ENCODE results near the gene HLCS.
A peak's percentile ranks its signal among the peaks of the same experiment; 100 is the strongest.
"Not testable (repeated sequence)": the region's sequence is repeated elsewhere in the genome, so short reads cannot be mapped to it uniquely, and the experiment has no call there.

HLCS gene

DNA sequence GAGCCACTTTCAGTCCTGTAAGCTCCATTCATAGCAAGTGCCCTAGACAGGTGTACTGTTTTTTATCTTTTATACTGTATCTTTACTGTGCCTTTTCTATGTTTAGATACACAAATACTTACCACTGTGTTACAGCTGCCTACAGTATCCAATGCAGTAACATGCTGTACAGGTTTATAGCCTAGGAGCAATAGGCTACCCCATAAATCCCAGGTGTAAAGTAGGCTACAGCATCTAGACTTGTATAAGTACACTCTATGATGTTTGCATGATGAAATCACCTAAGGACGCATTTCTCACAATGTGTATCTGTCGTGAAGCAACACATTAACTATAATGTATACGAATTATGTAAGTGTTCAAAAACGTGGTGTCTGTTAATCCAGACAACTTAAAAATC lies 10.7 kb downstream of the HLCS start:
- no peak for DNase-seq

GRCh38 chr21:36952331-36952730 lies 14.1 kb downstream of the HLCS start:
- DNase-seq, result not testable (repeated sequence)

- no peak for DNase-seq
These were observed 17.0 kb downstream of the HLCS start for GRCh38 chr21:36949171-36950141.

- no peak for DNase-seq
These were observed 17.8 kb downstream of the HLCS start for GRCh38 chr21:36948686-36949085.

DNA sequence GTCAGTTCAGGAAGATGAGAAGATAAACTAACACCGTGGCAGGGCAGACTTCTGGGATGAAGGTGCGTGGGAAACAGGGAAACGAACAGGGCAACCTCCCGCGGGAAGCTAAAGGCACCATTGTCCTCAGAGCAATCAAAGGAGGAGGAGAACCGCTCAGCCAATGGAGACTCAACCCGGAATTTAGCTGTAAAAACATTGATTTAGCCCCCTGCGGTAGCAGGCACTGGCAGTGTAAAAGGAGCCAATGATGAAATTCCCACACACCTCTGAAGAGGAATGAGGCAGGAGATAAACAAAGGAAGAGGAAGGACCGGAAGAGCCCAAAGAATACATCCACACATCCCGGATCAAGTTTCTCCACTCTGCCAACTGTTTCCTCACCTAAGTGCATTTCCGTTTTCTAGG lies 19.5 kb downstream of the HLCS start:
- DNase-seq, result no peak

DNA sequence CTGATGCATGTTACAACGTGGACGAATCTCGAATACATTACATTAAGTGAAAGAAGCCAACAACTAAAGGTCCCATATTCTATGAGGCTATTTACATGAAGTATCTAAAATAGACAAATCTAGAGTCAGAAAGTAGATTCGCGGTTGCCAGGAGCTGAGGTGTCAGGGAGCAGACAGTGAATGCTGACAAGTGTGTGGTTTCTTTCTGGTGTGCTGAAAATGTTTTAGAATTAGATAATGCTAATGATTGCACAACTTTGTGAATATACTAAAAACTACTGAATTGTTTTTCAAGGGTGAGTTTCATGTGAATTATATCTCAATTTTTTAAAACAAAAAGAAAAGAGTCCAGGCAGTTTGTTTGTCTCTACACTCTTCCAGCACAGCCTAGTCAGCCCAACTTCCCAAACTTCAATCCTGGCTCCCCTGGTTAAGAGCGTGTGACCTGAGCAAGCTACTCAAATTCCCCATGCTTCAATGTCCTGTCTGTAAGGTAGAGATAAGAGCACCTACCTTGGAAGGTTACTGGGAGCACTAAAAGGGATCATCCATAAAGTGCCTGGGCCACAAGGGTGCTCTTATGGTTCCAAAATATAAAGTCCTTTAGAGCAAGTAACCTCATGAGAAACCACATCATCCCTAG lies 20.9 kb downstream of the HLCS start:
- DNase-seq, result no peak

DNA sequence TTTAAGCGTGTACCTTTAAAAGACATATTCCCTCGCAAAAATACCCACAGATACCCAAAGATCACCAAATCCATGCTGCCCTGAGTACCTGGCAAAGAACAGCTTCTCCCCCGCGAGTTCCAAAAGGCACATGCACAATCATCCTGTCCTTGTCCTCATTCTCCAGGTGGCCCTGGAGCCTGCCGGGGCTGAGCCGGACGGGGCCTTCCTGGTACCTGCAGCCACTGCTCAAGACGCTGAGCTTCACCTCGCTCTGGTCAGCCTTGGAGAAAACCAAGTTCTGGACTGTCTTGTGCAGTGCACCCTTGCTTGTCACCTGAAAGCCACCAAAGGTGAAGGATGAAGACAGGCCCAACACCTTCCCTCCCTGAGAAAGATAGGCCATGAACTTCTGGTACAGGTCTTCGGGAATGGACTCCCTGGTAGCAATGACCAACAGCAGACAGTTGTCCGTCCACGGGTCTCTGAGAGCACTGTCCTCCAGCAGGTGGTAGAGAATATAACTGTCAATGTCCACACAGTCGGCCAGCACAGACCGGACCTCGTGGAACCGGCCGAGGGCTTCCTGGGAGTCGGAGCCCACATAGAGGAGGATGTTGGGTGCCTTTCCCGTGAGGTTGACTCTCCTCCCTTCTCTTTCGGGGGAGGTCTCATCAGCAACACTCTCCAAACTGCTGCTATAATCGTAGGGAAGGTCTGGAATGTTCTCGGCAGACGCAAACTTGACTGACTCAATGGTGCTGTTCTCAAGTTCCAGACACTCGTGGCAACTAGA lies 29.9 kb downstream of the HLCS start:
- DNase-seq, result no peak

DNA sequence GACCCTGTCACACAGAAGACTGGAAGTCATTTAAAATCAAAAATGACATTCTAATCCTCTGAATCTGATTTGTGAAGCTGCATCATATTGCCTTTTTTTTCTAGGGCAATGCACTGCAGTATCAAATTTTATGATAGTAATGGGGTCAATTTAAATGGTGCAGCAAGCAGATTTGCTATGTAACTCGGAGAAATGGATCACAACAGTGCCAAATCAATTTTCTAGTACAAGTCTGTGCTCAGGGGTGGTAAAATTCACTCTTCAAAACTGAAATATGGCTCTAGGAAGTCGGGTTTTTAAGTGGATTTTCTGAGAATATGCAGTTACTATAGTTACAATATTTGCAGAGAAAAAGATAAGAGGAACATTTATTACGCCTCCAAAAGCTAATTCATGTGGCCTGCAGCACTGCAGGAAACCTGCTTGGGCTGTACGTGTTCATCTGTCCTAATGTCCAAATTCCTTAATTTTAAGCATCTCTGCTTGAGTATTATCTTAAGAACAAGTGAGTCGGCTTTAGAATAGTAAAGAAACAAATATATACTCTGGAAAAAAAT lies 31.5 kb downstream of the HLCS start:
- no peak for DNase-seq

- DNase-seq, result no peak
These were observed 34.2 kb downstream of the HLCS start for GRCh38 chr21:36932161-36932816.

DNA sequence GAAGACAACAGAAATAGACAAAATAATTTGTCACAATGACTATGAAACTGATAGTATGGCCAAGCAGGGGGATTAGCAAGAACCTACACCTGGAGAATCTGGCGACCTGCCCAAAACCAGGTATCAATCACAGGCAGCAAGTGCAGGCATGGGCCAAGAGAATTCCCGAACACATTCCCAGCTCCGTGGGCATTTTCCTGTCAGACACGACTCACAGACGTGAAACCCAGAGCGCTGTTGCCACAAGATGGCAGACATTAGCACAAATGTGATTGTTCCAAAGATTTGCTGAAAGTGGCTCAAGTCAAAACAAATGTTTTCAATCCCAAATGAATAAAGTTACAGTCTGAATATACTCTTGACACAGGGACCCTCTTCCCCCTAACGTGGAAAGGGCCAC lies 36.8 kb downstream of the HLCS start:
- DNase-seq, result no peak

GRCh38 chr21:36928960-36929359 lies 37.5 kb downstream of the HLCS start:
- DNase-seq, result no peak

GRCh38 chr21:36927719-36928117 lies 38.8 kb downstream of the HLCS start:
- peak; percentile 65 for DNase-seq

- peak; percentile 6 to 55 for DNase-seq
These were observed 39.3 kb downstream of the HLCS start for GRCh38 chr21:36926989-36927718.

- no peak for DNase-seq
These were observed 43.2 kb downstream of the HLCS start for GRCh38 chr21:36923270-36923669.

DNA sequence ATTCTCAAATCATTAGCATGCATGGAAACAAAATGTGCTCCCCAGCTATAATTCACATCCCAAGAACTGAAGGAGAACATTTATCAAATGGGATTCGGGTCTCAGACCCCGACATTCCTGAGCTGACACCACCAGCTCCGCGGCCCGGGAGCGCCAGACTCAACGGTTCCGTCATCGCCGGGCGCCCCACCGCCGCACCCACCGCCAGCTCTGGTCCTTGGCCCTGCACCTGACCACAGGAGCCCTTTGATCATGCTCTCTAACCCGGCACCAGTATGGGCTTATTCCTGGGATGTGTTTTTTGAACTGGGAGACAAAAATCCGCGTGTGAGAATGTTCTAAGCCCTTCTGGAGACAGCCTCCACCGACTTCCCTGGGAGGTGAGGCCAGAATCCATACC lies 43.6 kb downstream of the HLCS start:
- DNase-seq, result no peak

- DNase-seq, result no peak
These were observed 48.2 kb downstream of the HLCS start for GRCh38 chr21:36918291-36918690.

DNA sequence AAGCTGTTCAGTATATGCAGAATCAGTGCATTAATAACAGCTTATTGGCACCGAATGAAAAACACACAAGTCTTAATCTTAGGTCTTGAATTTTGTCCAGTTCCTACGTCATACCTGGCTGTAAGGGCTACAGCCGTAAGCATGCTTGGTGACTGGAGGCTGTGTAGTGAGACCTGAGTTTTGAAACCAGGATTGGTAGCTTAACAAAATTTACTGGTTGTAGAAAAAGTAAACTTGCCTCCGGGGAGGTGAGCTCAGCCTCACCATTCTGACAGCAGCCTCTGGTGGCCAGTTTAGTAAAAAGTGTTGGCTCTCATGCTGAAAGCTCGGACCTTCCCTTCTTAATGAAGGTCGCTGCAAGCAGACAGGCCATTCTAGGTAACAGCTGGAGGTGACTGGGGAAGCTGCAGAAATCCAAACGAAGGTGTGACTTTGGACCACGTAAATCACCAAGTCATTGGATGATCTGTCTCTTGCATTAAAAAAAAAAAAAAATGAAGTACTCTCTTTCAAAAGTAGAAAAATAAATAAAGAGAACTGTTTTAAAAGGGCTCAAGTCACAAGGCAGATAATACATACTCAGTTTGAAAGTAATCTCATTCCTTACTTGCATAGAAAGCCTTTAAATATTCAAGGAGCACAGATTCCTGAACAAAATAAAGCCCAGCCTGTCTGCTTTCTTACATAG lies 48.9 kb downstream of the HLCS start:
- no peak for DNase-seq

DNA sequence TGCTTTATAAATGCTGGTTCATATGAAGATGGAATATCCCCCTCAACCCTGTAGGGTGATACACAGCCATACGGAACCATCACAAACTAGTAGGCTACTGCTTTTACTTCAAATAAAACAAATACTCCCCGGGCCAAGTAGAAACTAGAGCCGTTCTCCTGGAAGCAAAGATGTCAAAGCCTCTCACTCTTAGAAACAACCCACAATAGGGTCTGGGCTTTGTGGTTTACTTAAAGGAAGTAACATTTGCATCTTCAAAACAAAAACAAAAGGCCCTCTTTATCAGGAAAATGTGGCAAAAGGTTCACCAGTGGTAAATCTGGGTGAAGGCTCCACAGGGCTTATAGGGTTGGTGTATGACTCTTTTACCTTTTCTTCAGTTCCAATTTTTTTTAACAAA lies 49.8 kb downstream of the HLCS start:
- no peak for DNase-seq

DNA sequence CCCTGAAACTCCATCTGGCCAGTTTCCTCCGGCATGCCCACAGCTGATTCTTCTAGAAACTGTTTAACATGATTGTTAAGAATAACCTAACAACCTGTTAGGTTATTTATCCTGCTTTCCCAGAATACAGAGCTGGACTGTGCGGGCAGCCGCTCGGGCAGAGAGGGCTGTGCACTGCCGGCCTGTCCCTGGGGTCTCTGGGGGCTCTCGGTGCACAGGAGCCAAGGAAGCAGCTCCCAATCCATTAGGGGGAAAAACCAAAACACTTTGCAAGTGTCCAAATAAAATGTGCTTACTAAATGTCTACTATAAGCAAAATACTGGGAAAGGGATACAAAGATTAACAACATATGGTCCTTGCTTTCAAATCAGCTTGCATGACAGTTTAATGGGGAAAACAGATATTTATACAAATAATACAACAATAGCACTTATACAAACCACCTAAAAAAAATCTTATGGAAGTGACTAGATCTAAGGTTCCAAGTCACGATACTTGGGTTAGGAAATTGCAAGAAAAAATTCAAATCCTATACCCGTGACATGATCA lies 50.7 kb downstream of the HLCS start:
- no peak for DNase-seq

GRCh38 chr21:36915014-36915695 lies 51.3 kb downstream of the HLCS start:
- no peak for DNase-seq
